Measurements from ENCODE around the gene APRT.

The APRT gene

GRCh38 chr16:88855736-88856121, 44.0 kb upstream of the APRT start:
- TF ChIP-seq CTCF (IDR thresholded peaks at IDR 0.05) = no peak

- no peak for TF ChIP-seq CTCF (IDR thresholded peaks at IDR 0.05)
Measured at GRCh38 chr16:88855176-88855575, 43.4 kb upstream of the APRT start.

DNA sequence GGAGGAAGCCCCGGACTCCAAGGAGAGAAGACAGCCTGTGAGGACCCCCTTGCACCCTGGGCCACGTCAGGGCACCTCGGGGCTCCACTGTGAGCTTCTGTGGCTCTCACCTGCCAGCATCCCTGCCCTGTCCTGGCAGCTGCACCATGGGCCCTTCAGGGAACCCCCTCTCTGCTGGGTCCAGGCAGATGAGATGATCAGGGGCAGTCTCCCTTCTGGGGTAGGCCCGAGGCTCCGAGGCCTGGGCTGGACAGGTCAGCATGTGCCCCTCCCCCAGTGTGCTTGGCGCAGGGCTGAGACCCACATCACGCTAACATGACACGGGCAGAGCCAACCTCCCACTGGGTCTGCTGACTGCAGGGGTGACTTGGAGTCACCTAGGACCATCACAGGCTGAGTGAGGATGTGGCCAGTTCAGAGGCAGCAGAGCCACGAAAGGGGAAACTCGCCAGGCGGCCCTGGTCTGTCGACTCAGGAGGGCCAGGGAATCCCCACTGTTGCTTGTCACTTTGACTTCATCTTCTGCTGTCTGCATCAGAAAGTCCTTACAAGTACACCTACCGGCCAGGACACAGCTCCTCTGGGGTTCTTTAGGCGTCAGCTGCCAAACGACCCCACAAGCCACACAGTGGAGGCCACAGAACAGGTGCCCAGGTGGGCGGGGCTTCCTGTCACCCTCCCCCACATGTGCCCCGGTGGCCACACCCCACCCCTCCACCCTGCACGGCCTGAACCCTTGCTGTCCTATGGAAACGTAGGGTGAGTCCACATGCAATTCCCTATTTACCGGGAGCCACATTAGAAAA, 42.8 kb upstream of the APRT start:
- no peak for TF ChIP-seq CTCF (IDR thresholded peaks at IDR 0.05)

GRCh38 chr16:88853325-88853941, 41.7 kb upstream of the APRT start:
- TF ChIP-seq CTCF (IDR thresholded peaks at IDR 0.05) = no peak

- TF ChIP-seq CTCF (IDR thresholded peaks at IDR 0.05) = no peak
Measured at GRCh38 chr16:88851616-88852015, 39.9 kb upstream of the APRT start.

- TF ChIP-seq CTCF (IDR thresholded peaks at IDR 0.05) = no peak
Measured at GRCh38 chr16:88850531-88851199, 38.9 kb upstream of the APRT start.

DNA sequence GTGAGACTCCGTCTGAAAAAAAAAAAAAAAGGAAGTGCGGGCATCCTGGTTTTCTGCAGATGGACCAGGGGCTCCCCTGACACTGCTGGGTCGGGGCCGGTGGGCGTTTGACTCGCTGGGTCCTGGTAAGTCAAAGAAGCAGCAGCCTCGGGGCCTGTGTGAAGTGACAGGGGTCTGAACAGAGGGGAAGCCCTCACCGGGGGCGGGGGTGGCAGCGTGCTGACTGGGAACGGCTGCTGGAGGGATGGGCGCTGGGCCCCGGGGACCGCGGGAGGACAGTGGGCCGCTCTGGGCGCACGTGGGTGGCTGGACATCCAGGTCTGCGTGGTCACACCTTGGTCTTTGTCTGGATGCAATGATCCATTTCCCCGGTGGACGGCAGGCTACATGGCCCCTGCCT, 36.8 kb upstream of the APRT start:
- no peak for TF ChIP-seq CTCF (IDR thresholded peaks at IDR 0.05)
